ENCODE measurements around the gene ARRB1. TPM values are rescaled to one million over a fixed set of nuclear protein-coding genes. Genes with fewer than 3 reads are reported as not detected.

Gene ARRB1
- total RNA-seq, 1 donor, result 14.5 TPM

- Histone ChIP-seq H3K4me2 (ENCODE audit: insufficient read depth, low read length) (no peak overlapping the region), H3K36me3 (ENCODE audit: insufficient read depth, low read length) (no peaks in the 10 kb centered on the region), H4K20me1 (ENCODE audit: insufficient read depth, low read length) (no peaks in the 10 kb centered on the region), H3K4me1 (ENCODE audit: insufficient read depth, low read length) (no peaks in the 10 kb centered on the region), H3K9me3 (ENCODE audit: low read depth, low read length) (no peaks in the 10 kb centered on the region), H3K27me3 (ENCODE audit: insufficient read depth, low read length) (no peaks in the 10 kb centered on the region), H2AFZ (ENCODE audit: low read length) (no peak overlapping the region), H3K4me3 (ENCODE audit: insufficient read depth, low read length) (no peak overlapping the region), H3K27ac (ENCODE audit: low read depth, low read length) (no peak overlapping the region), H3K79me2 (ENCODE audit: insufficient read depth, low read length) (no peaks in the 10 kb centered on the region)
- DNase-seq (ENCODE audit: insufficient read length, low spot score, missing footprints), result peak; percentile 72
- TF ChIP-seq, protein P1, sequence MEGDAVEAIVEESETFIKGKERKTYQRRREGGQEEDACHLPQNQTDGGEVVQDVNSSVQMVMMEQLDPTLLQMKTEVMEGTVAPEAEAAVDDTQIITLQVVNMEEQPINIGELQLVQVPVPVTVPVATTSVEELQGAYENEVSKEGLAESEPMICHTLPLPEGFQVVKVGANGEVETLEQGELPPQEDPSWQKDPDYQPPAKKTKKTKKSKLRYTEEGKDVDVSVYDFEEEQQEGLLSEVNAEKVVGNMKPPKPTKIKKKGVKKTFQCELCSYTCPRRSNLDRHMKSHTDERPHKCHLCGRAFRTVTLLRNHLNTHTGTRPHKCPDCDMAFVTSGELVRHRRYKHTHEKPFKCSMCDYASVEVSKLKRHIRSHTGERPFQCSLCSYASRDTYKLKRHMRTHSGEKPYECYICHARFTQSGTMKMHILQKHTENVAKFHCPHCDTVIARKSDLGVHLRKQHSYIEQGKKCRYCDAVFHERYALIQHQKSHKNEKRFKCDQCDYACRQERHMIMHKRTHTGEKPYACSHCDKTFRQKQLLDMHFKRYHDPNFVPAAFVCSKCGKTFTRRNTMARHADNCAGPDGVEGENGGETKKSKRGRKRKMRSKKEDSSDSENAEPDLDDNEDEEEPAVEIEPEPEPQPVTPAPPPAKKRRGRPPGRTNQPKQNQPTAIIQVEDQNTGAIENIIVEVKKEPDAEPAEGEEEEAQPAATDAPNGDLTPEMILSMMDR (IDR thresholded peaks at IDR 0.05; ENCODE audit: extremely low read depth, low read depth, low read length), result no peak
Measured at GRCh38 chr11:75267171-75267970, 84.1 kb downstream of the ARRB1 start.

DNA sequence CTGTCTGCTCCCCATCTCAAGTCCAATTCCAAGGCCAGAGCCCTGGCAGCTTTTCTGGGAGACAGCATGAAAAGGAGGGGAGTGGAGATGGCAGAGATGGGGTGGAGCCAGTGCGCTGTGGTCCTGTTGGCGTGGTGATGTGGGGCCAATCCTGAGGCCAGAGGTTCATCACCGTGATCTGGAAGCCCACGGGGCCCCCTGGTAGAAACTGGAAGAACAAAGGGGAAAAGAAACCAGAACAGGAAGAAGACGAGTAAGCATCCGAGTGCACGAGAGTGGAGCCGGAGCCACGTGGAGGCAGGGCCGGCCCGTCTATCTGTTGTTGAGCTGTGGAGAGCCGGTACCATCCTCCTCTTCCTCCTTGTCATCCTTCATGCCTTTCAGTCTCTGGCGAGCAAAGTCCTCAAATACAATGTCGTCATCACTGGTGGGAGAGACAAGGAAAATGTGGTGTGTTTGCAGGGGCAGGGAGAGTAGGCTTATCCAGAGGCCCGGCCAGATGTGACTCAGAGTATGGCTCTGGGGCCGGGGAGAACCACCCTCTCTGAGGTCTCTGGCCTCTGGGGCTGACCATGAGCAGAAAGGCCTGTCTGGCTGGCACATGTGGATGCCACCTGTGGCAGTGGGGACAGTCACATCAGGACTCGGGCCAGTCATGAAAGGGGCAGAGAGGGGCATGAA lies 85.5 kb downstream of the ARRB1 start:
- Histone ChIP-seq H3K27me3 (ENCODE audit: insufficient read depth, low read length) (peaks cover 7% of the 10 kb centered on the region), H3K36me3 (ENCODE audit: insufficient read depth, low read length) (no peaks in the 10 kb centered on the region), H3K9me3 (ENCODE audit: low read depth, low read length) (no peaks in the 10 kb centered on the region), H4K20me1 (ENCODE audit: insufficient read depth, low read length) (no peaks in the 10 kb centered on the region), H3K79me2 (ENCODE audit: insufficient read depth, low read length) (no peaks in the 10 kb centered on the region), H3K4me3 (ENCODE audit: insufficient read depth, low read length) (no peak overlapping the region), H3K4me1 (ENCODE audit: insufficient read depth, low read length) (no peaks in the 10 kb centered on the region), H3K4me2 (ENCODE audit: insufficient read depth, low read length) (no peak overlapping the region), H2AFZ (ENCODE audit: low read length) (no peak overlapping the region), H3K27ac (ENCODE audit: low read depth, low read length) (no peak overlapping the region)
- DNase-seq (ENCODE audit: insufficient read length, low spot score, missing footprints), result peak; percentile 85
- TF ChIP-seq, protein P1 (IDR thresholded peaks at IDR 0.05; ENCODE audit: extremely low read depth, low read depth, low read length), result no peak

- Histone ChIP-seq H3K27ac (ENCODE audit: low read depth, low read length) (no peak overlapping the region), H4K20me1 (ENCODE audit: insufficient read depth, low read length) (no peaks in the 10 kb centered on the region), H3K36me3 (ENCODE audit: insufficient read depth, low read length) (no peaks in the 10 kb centered on the region), H3K9me3 (ENCODE audit: low read depth, low read length) (no peaks in the 10 kb centered on the region), H3K27me3 (ENCODE audit: insufficient read depth, low read length) (peaks cover 17% of the 10 kb centered on the region), H3K4me3 (ENCODE audit: insufficient read depth, low read length) (no peak overlapping the region), H3K4me1 (ENCODE audit: insufficient read depth, low read length) (no peaks in the 10 kb centered on the region), H3K4me2 (ENCODE audit: insufficient read depth, low read length) (no peak overlapping the region), H3K79me2 (ENCODE audit: insufficient read depth, low read length) (no peaks in the 10 kb centered on the region), H2AFZ (ENCODE audit: low read length) (no peak overlapping the region)
- DNase-seq (ENCODE audit: insufficient read length, low spot score, missing footprints), result peak; percentile 49
- TF ChIP-seq, protein P1 (IDR thresholded peaks at IDR 0.05; ENCODE audit: extremely low read depth, low read depth, low read length), result no peak
Measured at GRCh38 chr11:75264971-75265370, 86.5 kb downstream of the ARRB1 start.

DNA sequence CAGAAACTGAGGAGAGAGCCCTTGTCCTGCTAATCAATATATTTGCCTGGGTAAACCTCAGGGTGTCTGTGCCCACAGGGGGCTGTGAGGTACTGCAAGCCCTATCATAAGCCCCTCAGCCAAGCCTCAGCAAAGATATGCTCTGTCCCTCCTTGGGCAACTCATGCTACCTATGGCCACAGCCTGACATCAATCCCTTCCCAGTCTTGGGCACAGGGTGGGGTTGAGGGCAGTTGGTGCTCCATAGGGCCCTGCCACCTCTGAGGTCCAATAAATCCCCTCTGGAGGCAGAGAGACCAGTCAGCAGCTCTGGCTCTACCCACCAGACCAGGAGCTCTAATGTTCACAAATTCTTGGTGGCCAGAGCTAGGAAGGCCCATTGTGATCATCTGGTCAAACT lies 87.1 kb downstream of the ARRB1 start:
- Histone ChIP-seq H3K27ac (ENCODE audit: low read depth, low read length) (no peak overlapping the region), H4K20me1 (ENCODE audit: insufficient read depth, low read length) (no peaks in the 10 kb centered on the region), H3K4me2 (ENCODE audit: insufficient read depth, low read length) (no peak overlapping the region), H2AFZ (ENCODE audit: low read length) (no peak overlapping the region), H3K79me2 (ENCODE audit: insufficient read depth, low read length) (no peaks in the 10 kb centered on the region), H3K9me3 (ENCODE audit: low read depth, low read length) (no peaks in the 10 kb centered on the region), H3K36me3 (ENCODE audit: insufficient read depth, low read length) (no peaks in the 10 kb centered on the region), H3K4me1 (ENCODE audit: insufficient read depth, low read length) (no peaks in the 10 kb centered on the region), H3K27me3 (ENCODE audit: insufficient read depth, low read length) (peaks cover 17% of the 10 kb centered on the region), H3K4me3 (ENCODE audit: insufficient read depth, low read length) (no peak overlapping the region)
- peak; percentile 54 for DNase-seq (ENCODE audit: insufficient read length, low spot score, missing footprints)
- TF ChIP-seq, protein P1 (IDR thresholded peaks at IDR 0.05; ENCODE audit: extremely low read depth, low read depth, low read length), result no peak
